ENCODE results near the gene IPPK.
"Not testable (repeated sequence)": the region's sequence is repeated elsewhere in the genome, so short reads cannot be mapped to it uniquely, and the experiment has no call there.

The IPPK gene

DNA sequence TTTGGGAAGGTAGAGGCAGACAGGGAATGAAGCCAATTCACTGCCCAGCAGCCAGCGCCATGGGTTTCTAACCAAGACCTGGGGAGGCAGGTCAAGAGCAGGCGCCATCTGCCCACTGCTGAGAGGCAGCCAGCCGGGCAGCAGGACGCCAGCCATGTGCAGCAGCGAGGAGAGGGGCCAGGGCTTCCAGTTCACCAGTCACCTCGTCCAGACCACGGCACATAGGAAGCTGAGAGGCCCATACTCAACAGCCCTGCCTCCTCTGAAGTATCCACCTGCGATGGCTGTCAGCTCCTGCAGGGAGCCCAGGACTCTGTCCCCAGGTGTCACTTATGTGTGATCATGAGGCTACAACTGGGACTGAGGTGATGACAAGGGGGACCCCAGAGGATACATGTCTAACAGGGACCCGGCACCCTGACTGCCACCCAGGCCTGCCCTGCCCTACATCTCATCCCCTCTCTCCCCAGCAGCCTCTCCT lies 30.1 kb downstream of the IPPK start:
- in situ Hi-C loops (cut with MboI; ENCODE audit: low sequenced_read_pairs): loop anchor here (25.0 kb wide), 1 partner anchor 503 kb away; no protein-coding TSS in a partner anchor

GRCh38 chr9:92639124-92639523 lies 30.8 kb downstream of the IPPK start:
- in situ Hi-C loops (cut with MboI; ENCODE audit: low sequenced_read_pairs): loop anchor here (25.0 kb wide), 1 partner anchor 502 kb away; no protein-coding TSS in a partner anchor

DNA sequence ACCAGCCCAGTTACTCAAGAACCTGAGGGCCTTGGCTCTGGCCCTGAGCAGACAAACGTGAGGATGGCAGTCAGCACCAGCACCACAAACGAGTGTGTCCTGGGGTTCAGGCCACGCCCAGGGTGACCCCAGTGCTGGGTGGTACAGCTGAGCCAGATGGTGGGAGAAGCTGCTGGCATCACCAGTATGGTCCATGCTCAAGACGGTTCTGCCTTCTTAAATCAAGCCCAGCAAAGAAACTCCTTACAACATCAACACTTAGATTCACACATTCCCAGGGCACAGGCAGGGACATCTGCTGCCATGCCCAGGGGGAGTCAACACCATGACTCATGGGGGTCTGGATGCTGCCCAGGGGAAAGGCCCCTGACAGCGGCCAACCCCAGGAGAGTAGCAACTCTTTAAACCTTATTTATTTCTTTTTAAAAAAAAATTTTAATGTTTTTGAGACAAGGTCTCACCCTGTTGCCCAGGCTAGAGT lies 31.3 kb downstream of the IPPK start:
- in situ Hi-C loops (cut with MboI; ENCODE audit: low sequenced_read_pairs): loop anchor here (25.0 kb wide), 1 partner anchor 501 kb away; no protein-coding TSS in a partner anchor

DNA sequence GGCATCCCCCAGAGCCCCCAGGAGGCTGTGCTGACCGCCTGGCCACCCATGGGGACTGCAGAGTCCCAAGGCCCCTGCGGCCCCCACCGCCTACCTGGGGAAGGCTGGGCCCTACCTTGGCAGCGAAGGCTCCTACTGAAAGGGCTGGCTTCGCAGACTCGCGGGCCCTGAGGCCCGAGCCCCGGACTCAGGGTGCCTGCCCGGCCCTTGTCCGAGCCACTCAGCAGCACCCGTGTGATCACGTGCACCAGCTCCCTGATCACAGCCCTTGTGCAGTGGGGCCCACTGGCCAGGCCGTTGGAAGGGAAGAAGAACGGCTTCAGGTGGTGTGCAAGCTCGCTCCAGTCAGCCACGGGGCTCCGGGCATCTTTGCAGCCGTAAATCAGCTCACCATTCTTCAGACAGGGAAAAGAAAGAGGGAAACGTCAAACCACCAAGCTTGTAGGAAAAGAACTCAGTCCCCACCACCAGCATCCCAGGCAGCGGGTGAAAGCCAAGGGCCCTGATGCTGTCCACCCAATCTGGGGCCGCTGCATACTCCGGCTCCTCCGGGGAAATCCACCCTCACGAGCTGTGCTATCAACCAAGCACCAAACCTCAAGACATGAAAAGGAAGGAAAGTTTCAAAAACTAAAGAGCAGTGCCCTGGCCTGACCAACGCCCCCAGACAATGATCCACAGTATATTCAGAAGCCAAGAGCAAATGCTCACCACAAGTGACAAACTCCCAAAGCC lies 31.9 kb downstream of the IPPK start:
- in situ Hi-C loops (cut with MboI; ENCODE audit: low sequenced_read_pairs): loop anchor here (25.0 kb wide), 1 partner anchor 501 kb away; no protein-coding TSS in a partner anchor

DNA sequence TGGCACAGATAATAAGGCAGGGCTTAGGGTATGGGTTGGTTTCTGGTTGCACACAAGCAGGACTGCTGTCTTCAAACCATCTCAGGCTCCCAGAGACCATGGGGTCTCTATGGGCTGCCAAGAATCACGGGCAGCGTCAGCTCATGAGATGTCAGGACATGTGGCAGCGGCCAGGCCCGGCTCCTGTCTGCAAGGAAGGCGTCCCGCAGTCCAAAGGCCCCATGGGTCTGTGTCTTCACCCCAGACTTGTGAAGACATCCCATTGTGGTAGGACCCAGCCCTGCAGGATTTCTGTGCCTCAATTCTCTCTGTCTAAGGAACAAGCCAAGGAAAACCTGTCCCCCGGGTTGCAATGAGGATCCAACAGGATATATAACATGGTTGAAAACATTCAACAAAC lies 32.6 kb downstream of the IPPK start:
- in situ Hi-C loops (cut with MboI; ENCODE audit: low sequenced_read_pairs): loop anchor here (25.0 kb wide), 1 partner anchor 500 kb away; no protein-coding TSS in a partner anchor

DNA sequence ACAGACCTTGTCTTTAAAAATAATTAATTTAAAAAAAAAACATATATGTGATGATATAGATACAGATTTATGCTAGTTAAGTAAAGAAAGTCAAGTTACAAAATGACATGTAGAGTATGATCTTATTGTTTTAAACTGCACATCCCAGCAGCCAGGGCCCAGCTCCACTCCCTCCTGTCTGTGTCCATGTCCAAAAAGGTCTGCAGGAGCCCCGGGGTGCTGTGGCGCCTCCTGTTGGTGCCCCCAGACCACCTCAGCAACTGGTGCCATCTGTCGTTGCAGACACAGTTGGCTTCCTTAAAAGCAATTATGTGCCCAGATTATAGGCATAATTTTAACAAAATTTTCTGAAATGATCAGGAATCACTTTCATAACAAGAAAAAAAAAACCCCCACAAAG lies 33.3 kb downstream of the IPPK start:
- in situ Hi-C loops (cut with MboI; ENCODE audit: low sequenced_read_pairs): loop anchor here (25.0 kb wide), 1 partner anchor 499 kb away; no protein-coding TSS in a partner anchor

DNA sequence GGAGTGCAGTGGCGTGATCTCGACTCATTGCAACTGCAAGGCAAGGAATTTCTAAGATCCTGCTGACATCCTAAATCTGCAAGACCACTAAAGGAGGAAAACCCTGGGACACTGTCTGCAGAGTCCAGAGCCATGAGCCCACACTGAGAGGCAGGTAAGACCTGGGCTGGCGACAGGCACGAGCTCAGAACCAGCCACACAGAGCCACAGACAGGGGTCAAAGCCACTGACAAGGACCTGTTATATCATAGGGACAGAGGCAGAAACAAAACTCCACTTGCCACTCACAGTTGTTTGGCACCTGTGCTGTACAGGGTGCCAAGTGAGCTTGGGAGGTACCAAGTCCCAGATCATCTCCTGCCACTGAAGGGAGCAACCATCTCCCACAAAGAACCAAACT lies 34.2 kb downstream of the IPPK start:
- in situ Hi-C loops (cut with MboI; ENCODE audit: low sequenced_read_pairs): loop anchor here (25.0 kb wide), 1 partner anchor 498 kb away; no protein-coding TSS in a partner anchor

- in situ Hi-C loops (cut with MboI; ENCODE audit: low sequenced_read_pairs): loop anchor here (25.0 kb wide), 1 partner anchor 498 kb away; no protein-coding TSS in a partner anchor
Measured at GRCh38 chr9:92634712-92635605, 35.0 kb downstream of the IPPK start.

DNA sequence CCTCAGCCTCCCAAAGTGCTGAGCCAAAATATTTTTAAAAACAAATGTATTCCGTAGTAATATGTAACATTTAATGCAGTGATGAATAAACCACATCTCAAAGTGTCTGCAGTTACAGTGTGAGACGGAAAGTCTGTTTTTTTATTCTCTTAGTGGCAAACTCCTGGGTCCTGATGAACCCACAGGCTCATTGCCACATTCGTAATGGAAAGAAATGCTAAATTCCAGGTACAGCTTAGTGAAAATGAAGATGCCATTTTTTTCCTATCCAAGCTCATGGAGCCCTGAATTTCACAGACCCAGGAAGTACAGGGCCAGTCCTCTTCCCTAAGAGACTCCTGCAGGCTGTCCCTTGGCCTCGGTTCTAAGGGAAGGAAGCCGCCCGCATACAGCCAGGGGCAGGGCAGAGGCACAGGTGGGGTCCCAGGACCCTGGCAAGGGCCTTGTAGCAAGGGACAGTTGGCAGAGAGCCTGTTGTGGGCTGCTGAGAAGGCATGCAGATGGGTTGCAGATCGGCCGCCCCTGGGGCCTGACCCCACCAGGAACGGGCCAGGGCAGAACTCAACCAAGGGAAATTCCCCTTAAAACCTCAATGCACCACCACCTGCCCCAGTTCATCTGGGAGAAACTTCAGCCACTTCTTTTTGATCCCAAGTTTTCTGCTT lies 36.2 kb downstream of the IPPK start:
- in situ Hi-C loops (cut with MboI; ENCODE audit: low sequenced_read_pairs): loop anchor here (25.0 kb wide), 1 partner anchor 496 kb away; no protein-coding TSS in a partner anchor

- in situ Hi-C loops (cut with MboI; ENCODE audit: low sequenced_read_pairs): loop anchor here (25.0 kb wide), 1 partner anchor 495 kb away; no protein-coding TSS in a partner anchor
Measured at GRCh38 chr9:92632641-92633040, 37.3 kb downstream of the IPPK start.

GRCh38 chr9:92631452-92632343 lies 38.2 kb downstream of the IPPK start:
- in situ Hi-C loops (cut with MboI; ENCODE audit: low sequenced_read_pairs): loop anchor here (25.0 kb wide), 1 partner anchor 494 kb away; no protein-coding TSS in a partner anchor

- in situ Hi-C loops (cut with MboI; ENCODE audit: low sequenced_read_pairs): loop anchor here (25.0 kb wide), 1 partner anchor 490 kb away; no protein-coding TSS in a partner anchor
Measured at GRCh38 chr9:92627651-92628050, 42.3 kb downstream of the IPPK start.

- in situ Hi-C loops (cut with MboI; ENCODE audit: low sequenced_read_pairs): loop anchor here (25.0 kb wide), 1 partner anchor 489 kb away; no protein-coding TSS in a partner anchor
Measured at GRCh38 chr9:92626484-92626883, 43.4 kb downstream of the IPPK start.

- in situ Hi-C loops (cut with MboI; ENCODE audit: low sequenced_read_pairs): not testable (repeated sequence)
Measured at GRCh38 chr9:92623936-92624335, 46.0 kb downstream of the IPPK start.

- in situ Hi-C loops (cut with MboI; ENCODE audit: low sequenced_read_pairs): no loop called here
Measured at GRCh38 chr9:92620845-92621244, 49.1 kb downstream of the IPPK start.

DNA sequence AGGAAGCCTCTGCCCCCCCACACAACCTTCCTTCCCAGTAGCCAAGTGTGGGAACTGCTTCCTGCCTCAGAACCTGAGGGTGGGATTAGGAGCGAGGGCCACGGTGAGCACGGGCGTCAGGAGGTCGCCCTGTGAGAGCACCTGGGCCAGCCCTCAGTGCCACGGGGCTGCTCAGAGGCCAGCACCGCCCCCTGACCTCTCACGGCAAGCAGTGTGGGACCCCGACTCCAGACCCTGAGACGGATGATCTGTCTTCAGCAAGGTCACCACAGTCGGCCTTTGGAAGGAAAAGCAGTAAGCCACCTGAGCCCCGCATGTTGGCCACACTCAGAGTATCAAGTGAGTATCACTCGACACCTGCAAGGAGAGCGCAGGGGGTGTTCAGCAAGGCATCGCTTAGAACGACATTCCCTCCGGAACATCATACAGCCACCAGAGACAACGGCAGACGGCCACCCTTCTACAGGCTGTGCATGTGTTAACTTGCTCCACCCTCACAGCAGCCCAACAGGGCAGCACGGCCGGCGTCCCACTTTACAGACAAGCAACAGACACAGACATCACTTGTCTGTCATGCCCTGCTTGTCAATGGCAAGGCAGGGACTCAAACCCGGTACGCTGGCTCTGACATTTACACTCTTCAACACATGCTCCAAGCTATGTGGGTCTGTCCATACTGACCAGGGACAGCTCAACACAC lies 50.2 kb downstream of the IPPK start:
- in situ Hi-C loops (cut with MboI; ENCODE audit: low sequenced_read_pairs): no loop called here

DNA sequence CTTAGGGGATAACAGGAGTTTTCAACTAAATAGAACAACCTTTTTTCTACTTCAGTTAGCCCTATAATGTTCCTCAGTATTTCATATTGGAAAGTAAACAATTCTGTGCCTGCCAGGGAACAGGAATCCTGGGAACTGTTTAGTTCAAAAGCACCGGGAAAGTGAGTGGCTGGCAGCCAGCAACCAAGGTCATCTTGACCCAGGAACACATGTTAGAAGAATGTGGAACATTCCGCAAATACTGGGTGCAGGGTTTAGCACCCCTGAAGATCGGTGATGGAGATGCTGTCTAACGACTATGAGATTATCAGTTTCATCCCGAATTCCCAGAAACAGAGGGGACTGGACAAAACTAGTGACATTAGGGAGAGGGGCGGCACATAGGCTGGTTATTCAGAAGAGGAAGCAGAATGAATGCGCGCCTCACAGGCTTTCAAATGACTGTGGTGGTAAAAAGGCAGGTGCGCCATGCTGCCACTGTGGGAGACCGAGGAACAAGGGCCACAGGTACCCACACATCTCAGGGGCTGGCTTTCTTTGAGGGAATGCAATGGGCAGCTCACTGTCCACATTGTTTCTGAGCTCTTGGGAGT lies 51.2 kb downstream of the IPPK start:
- in situ Hi-C loops (cut with MboI; ENCODE audit: low sequenced_read_pairs): no loop called here

DNA sequence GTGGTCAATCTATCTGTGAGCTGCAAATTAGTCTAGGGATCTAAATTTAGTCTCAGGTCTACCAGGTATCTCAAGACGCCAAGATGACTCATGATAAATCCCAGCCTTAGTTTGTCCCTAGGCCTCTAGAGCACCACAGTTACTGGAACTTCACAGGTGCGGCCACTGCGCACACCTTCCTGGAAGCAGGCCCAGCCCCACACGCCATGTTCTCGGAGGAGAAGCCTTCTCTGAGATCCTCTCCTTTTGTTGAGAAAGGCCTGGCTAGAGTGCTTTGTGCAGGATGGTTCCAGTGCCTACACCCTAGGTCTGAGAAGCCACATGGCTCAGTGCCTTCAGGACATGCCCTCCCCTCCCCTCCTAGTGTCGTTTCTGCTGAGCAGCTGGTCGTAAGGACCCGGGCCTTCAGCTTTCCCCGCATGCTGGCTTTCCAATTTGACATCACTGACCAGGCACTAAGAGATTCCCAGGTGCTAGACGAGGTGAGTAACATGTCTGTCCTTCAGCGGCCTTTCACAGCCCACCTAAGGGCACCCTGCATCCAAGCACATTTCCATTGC lies 51.9 kb downstream of the IPPK start:
- in situ Hi-C loops (cut with MboI; ENCODE audit: low sequenced_read_pairs): no loop called here

Data from HL-60/S4 treated with retinoic acid at 250 ng/mL for 4 days and 3 days (cell line).